Fibroblast of lung (primary cell): ENCODE measurements around the gene ATG14.

Experiments used
- CTCF ChIP-seq, 2 donors: IDR thresholded peaks in 1 of 2; conservative IDR thresholded peaks in 1 of 2; 1 replicate in 1 of 2; 2 replicates in 1 of 2; pipeline ENCODE4 v1.5.1; 2011 to 2012; ENCODE audit warnings: low read length in 2 of 2, control low read depth in 1 of 2, inconsistent platforms in 1 of 2, low read depth in 1 of 2, mild to moderate bottlenecking in 1 of 2
- EZH2 ChIP-seq: IDR thresholded peaks from 2 replicates; pipeline ENCODE4 v1.5.1; 2012; ENCODE audit warnings: low read length, control low read depth, mild to moderate bottlenecking; ENCODE audit errors: missing control alignments

- no peak for TF ChIP-seq CTCF (conservative IDR thresholded peaks at IDR 0.05 in 1 of 2, IDR thresholded peaks at IDR 0.05 in 1 of 2; ENCODE audit: low read depth in 1 of 2, low read length in 2 of 2)
- no peak for TF ChIP-seq EZH2
Measured at GRCh38 chr14:55352201-55352600, 59.4 kb downstream of the ATG14 start.
